ENCODE results near the gene CSTPP1. TPM values are rescaled to one million over a fixed set of nuclear protein-coding genes. Genes with fewer than 3 reads are reported as not detected.
A peak's percentile ranks its signal among the peaks of the same experiment; 100 is the strongest.

CSTPP1 gene
- total and polyA plus RNA-seq, 8 donors = 16.4 to 146 (median 37.3) TPM

DNA sequence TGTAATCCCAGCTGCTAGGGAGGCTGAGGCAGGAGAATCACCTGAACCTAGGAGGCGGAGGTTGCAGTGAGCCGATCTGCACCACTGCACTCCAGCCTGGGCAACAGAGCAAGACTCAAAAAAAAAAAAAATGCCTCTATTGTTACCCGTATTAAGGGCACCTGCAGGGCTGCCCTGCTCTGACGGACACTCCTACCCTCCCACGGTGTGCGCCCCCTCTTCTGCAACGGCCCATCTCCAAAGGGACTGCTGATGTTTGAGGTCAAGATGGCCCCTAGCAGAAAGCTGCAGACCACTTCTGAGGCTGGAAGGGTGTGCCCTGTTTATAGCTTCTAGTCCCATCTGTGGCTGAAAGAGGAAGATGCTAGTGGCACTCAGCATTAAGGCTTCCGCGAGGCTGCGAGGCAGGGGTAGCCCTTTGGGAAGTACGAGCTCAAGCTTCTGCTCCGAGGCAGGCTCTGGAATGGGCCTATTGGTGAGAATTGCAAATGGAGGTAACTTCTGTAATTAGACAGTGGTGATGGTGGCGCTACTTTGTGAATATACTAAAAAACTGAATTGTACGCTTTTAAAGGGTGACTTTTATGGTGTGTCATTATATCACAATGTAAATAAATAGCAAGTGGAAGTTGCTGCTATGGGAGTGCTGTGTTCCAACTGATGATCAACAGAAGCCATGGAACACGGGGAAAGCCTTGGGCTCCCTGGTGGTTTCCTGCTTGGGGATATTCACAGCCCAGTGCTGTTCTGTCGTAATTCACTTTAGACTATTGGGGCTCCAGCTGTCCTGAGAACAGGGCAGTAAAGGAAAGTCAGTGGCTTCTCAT, 215.8 kb downstream of the CSTPP1 start:
- intact Hi-C loops (cut with DNase I; ENCODE audit: low total_unique reads) = no loop called here

DNA sequence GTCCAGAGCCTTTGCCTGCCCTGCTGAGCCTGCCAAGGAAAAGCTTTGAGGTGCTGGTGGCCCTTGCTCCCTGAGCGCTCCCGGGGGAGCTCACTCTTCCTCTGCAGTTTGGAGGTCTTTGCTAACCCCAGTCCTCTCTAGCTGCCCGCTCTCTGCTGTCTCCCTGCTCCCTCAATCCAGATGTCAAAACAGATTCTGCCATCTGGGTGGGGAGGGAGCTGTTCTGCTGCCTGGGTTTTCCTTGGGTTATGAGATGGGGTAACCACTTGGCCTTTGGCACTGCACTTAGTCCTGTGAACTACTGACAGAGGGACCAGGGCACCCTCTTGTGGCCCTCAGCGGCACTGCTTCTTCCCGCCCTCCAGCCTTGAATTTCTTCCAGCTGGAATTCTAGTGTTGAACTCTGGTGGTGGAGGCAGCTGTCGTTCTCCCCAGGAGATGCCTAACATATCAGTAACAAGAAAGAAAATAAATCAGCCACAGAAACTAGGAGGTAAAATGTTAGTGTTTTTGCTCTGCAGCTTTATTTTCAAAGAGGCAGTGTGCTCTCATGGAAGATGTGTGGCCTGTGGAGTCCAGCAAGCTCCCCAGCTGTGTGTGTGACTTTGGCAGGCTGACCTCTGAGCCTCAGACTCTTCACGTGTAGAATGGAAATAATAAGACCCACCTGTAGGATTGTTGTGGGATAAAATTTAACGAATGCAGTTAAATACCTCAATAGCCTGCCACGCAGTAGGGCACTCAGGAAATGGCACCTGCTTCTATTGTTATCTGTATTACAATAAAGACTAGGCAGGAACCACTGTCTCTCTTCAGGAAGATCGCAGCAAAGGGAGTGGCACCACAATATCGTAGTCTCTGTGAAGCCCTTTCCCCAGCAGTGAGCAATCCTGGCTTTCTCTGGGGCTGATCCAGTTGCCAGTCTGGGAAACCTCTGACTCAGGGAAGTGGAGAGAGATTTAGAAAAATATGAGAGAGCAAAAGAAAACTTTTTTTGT, 216.7 kb downstream of the CSTPP1 start:
- no peaks in the 10 kb centered on the region for H3K27me3 ChIP-seq
- intact Hi-C loops (cut with DNase I; ENCODE audit: low total_unique reads) = no loop called here
- TF ChIP-seq POLR2AphosphoS5 (IDR thresholded peaks at IDR 0.05) = peak in 1 of 3 donors; percentile 77
- TF ChIP-seq EP300 (IDR thresholded peaks at IDR 0.05) = no peak
- TF ChIP-seq, protein P1, sequence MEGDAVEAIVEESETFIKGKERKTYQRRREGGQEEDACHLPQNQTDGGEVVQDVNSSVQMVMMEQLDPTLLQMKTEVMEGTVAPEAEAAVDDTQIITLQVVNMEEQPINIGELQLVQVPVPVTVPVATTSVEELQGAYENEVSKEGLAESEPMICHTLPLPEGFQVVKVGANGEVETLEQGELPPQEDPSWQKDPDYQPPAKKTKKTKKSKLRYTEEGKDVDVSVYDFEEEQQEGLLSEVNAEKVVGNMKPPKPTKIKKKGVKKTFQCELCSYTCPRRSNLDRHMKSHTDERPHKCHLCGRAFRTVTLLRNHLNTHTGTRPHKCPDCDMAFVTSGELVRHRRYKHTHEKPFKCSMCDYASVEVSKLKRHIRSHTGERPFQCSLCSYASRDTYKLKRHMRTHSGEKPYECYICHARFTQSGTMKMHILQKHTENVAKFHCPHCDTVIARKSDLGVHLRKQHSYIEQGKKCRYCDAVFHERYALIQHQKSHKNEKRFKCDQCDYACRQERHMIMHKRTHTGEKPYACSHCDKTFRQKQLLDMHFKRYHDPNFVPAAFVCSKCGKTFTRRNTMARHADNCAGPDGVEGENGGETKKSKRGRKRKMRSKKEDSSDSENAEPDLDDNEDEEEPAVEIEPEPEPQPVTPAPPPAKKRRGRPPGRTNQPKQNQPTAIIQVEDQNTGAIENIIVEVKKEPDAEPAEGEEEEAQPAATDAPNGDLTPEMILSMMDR (IDR thresholded peaks at IDR 0.05) = peak in 5 of 7 experiments; percentile 92 to 96 (median 95)
- no peak for TF ChIP-seq POLR2A (IDR thresholded peaks at IDR 0.05)
- H3K4me1 ChIP-seq = peaks cover 25 to 45% (median 31%) of the 10 kb centered on the region in 4 donors
- WGBS, 5 donors = 42 to 48% (median 46%) methylated on average over 11 of the region's 11 CpGs
- peak; percentile 84 to 92 for DNase-seq
- H3K9me3 ChIP-seq = no peaks in the 10 kb centered on the region
- peaks cover 0 to 13% (median 9%) of the 10 kb centered on the region in 4 donors for H3K36me3 ChIP-seq
- H3K4me3 ChIP-seq = no peak overlapping the region
- peak overlapping the region in 2 of 5 donors; percentile 10 to 24 for H3K27ac ChIP-seq

More for the DNA sequence above, 215.8 kb downstream of the CSTPP1 start:
- DNase-seq = no peak
- WGBS, 5 donors = 82 to 89% (median 87%) methylated on average over 16 of the region's 16 CpGs
- TF ChIP-seq POLR2A (IDR thresholded peaks at IDR 0.05) (no peak), EP300 (IDR thresholded peaks at IDR 0.05) (no peak), POLR2AphosphoS5 (IDR thresholded peaks at IDR 0.05) (no peak)
- TF ChIP-seq, protein P1 (IDR thresholded peaks at IDR 0.05) = no peak
- no peaks in the 10 kb centered on the region for H3K27me3 ChIP-seq
- H3K27ac ChIP-seq = peak overlapping the region in 2 of 5 donors; percentile 10 to 24
- H3K9me3 ChIP-seq = no peaks in the 10 kb centered on the region
- H3K4me1 ChIP-seq = peaks cover 25 to 40% (median 29%) of the 10 kb centered on the region in 4 donors
- H3K4me3 ChIP-seq = no peak overlapping the region
- H3K36me3 ChIP-seq = peaks cover 0 to 8% (median 6%) of the 10 kb centered on the region in 4 donors

DNA sequence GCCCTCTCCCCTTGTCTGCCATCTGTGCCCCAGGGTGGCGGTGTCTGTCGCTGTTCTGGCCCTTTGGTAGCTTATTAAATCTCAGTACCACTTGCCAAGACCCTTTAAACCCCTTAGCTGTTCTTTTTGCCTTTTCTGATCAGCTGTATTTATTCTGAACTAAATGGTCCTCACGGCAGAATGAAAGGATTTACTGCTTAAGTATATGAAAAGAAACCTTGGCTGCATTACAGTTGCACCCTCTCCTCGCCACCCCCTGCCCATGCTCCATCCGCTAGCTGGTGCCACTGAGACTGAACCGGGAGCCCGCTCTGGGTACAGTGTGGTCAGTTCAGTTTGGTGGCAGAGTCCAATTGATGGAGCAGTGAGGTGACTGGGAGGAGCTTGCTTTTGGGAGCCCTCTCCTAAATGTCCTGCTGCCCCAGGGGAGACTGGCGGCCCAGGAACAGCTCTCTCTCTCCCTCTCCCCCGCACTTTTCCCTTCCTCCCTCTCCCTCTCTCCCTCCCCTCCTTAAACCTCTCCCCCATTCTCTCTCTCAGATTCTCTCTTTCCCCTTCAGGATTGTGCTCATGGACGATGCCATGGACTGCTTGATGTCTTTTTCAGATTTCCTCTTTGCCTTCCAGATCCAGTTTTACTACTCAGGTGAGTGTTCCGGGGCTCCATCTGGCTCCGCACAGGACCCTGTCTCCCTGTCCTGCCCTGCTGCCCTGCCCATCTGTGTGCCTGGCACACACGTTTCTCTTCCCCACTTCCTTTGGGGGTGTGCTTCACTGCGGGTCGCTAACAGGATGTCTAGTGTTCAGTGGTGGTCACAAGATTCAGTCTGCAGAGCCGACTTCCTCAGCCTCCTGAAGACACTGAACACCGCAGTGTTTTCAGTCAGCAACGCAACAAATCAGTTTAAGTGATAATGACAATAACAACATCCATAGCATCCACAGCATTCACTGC, 218.3 kb downstream of the CSTPP1 start:
- Histone ChIP-seq H3K4me1 (peaks cover 10 to 34% (median 19%) of the 10 kb centered on the region in 4 donors), H3K4me3 (no peak overlapping the region), H3K9me3 (no peaks in the 10 kb centered on the region), H3K36me3 (peaks cover 0 to 16% (median 14%) of the 10 kb centered on the region in 4 donors), H3K27me3 (no peaks in the 10 kb centered on the region), H3K27ac (peak overlapping the region in 2 of 5 donors; percentile 24 to 30)
- 58 to 66% (median 63%) methylated on average over 18 of the region's 18 CpGs for WGBS, 5 donors
- intact Hi-C loops (cut with DNase I; ENCODE audit: low total_unique reads) = loop anchor here (2.0 kb wide), 1 partner anchor 266 kb away; no protein-coding TSS in a partner anchor
- no peak for DNase-seq
- TF ChIP-seq, protein P1 (IDR thresholded peaks at IDR 0.05) = no peak
- TF ChIP-seq EP300 (IDR thresholded peaks at IDR 0.05) = no peak
- TF ChIP-seq POLR2A (IDR thresholded peaks at IDR 0.05) = no peak
- TF ChIP-seq POLR2AphosphoS5 (IDR thresholded peaks at IDR 0.05) = no peak

Data from stomach (tissue), 9 donors.